Measurements from ENCODE around the gene CENPB.

Gene CENPB

DNA sequence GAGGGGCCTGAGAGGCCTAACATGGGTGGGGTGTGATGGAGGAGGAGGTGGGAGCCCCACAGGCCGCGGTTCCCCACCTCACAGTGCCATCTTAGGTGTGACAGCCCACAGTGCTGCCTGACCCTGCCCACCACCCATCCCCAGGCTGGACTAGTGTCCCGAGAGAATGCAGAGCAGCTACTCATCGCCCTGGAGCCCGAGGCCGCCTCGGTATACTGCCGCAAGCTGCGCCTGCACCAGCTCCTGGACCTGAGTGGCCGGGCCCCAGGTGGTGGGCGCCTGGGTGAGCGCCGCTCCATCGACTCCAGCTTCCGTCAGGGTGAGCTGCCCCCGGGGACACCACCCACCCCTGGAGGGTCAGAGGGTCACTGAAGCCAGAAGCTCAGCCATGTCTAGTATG is 38.5 kb downstream of the CENPB start:
- DNase-seq: no peak

GRCh38 chr20:3747471-3747870 is 39.1 kb downstream of the CENPB start:
- DNase-seq: no peak

GRCh38 chr20:3745686-3746173 is 40.8 kb downstream of the CENPB start:
- no peak for DNase-seq

GRCh38 chr20:3744806-3745685 is 41.5 kb downstream of the CENPB start:
- DNase-seq: no peak

- no peak for DNase-seq
Measured at GRCh38 chr20:3744037-3744436, 42.5 kb downstream of the CENPB start.

DNA sequence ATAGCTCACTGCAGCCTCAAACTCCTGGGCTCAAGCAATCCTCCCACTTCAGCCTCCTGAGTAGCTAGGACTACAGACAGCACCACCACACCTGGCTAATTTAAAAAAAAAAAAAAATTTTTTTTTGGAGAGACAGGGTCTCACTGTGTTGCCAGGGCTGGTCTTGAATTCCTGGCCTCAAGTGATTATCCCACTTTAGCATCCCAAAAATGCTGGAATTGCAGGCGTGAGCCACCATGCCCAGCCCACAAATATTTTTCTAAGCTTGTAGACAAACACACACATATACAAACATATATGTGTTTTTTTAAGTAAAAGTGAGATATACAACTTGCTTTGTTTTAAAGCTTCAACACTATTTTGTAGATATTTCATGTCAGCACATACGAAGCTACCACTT is 43.3 kb downstream of the CENPB start:
- no peak for DNase-seq

GRCh38 chr20:3741836-3742458 is 44.6 kb downstream of the CENPB start:
- DNase-seq: no peak

DNA sequence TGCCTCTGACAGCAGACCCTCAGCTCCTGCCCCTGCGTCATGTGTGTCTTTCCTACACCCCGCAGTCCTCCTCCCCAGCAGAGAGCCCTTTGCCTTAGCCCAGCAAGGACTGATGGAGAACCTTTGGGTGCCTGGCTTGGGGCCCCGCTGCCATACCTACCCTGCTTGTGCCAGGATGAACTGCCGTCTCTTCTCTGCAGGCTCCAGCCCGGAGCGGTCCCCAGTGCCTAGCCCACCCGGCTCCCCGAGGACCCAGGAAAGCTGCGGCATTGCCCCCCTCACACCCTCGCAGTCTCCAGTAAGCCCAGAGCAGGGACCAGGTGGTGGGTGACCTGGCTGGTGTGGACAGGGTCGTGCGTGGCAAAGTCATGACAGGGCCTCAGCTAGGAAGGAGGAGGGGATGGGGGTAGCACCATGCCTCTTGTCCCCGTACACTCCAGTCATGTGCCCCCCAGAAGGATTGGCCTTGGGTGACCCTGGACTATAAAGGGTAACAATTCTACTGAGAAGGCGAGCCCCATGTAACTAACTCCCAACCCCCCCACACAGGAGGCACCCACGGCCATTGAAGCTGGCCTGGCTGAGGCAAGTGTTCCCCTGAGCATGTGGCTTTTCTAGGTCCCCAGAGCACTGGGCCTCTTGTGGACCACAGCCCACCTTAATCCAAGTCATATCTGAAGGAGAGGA is 45.8 kb downstream of the CENPB start:
- DNase-seq: no peak

DNA sequence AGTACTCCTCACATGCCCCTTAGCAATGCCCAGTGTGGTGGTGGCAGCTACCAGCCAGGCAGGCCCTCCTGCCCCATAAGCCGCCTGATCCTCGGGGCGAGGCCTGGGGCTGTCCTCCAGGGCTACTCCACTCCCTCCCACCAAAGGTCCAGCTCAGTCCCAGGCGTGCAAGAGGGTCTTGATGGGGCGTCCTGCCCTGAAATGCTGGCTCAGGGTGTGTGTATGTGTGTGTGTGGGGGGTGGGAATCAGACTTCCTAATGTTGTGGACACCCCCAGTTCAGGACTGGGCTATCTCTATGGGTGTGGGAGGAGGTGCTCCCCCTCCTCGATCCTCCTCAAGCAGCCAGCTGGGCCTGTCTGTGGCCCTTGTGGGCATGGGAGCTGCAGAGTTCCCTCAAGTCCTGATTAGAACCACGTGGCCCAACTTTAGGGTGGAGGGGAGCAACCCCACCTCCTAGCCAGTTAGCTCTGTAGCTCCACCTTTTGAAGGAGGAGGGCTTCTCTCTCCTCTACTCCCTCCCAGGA is 46.6 kb downstream of the CENPB start:
- no peak for DNase-seq

GRCh38 chr20:3739054-3739925 is 47.2 kb downstream of the CENPB start:
- DNase-seq: no peak

GRCh38 chr20:3738111-3739053 is 48.2 kb downstream of the CENPB start:
- DNase-seq: no peak

DNA sequence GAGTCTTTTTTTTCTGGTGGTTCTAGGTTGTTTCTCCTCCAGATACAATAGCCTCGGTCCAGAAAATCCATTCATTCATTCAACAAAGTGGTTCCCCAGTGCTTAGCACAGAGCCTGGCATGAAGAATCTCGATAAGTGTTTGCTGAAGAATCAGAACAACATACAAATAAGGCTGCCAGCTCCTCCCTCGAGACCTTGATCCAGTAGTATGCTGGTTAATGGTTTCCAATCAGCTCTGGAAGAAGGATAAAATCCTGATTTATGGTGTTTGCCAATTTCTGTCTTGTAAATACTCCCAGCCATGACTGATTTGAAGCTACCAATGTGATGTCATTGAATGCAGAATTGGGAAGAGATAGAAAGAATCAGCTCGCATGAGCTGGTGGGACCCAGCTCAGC is 50.8 kb downstream of the CENPB start:
- no peak for DNase-seq

GRCh38 chr20:3734111-3734843 is 52.3 kb downstream of the CENPB start:
- no peak for DNase-seq

All from amniotic stem cell (primary cell).